GM19455 (cell line): ENCODE results near the gene PKD1.
"Not testable (repeated sequence)": the region's sequence is repeated elsewhere in the genome, so short reads cannot be mapped to it uniquely, and the experiment has no call there.

Source experiments
- ATAC-seq: cut with Tn5 transposase; IDR thresholded peaks from one replicate; pipeline ENCODE4 v1.9.1; 2021; ENCODE audit not compliant: unreplicated experiment

The PKD1 gene

DNA sequence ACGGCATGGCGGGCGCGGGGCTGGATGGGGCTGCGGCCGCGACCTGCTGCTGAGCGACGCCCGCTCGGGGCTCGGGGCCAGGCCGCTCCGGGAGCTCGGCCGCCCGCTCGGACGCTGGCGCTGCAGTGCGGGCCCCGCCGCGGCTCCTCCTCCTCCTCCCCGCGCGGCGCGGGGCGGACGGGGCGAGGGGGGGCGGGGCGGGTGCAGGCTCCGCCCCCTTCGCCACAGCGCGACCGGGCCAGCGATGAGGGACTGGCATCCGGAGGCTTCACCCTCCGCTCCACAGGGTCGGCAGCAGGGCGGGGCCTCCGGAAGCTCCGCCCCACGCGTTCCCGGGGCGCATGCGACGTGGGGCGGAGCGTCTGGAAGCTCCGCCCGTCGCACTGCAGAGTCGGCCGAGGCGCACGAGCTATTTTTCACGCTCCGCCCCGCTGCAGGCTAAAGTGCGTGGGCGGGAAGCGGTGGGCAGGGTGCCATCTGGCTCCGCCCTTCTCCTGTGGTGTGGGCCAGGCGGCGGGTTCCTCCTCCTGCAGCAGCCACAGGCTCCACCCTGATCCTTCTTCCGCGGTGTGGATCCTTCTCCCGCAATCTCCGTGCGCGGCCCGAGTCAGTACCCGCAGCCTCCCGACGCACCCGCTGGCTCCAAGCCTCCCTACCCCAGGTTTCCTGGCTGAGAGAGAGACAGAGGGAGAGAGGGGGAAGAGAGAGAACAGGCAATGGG lies at the start of gene PKD1:
Gene PKD1, minus strand, starts transcription at position 129 of the 721 bp plus-strand sequence. CDS start 209 bp downstream, outside the sequence.
- not testable (repeated sequence) for ATAC-seq

DNA sequence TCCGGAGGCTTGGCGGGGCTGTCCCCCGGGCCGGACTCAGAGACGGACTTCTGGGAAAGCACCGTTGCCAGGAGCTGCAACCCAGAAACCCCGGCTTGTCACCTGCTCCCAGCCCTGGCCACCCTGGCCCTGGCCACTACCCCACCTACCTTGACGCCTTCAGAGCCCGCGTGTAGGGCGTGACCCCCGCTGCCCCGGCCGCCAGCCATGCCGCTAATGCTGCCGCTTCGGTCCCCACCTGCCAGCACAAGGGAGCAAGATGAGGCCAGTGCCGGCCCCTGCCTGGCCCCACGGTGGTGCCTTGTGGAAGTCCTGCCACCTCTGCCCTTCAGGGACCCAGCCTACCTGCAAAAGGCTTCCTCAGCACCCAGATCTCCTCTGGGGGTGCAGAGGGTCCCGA lies 49.3 kb upstream of the PKD1 start:
- no peak for ATAC-seq

- no peak for ATAC-seq
Measured at GRCh38 chr16:2184346-2184745, 48.6 kb upstream of the PKD1 start.

- no peak for ATAC-seq
Measured at GRCh38 chr16:2183671-2184070, 48.0 kb upstream of the PKD1 start.

DNA sequence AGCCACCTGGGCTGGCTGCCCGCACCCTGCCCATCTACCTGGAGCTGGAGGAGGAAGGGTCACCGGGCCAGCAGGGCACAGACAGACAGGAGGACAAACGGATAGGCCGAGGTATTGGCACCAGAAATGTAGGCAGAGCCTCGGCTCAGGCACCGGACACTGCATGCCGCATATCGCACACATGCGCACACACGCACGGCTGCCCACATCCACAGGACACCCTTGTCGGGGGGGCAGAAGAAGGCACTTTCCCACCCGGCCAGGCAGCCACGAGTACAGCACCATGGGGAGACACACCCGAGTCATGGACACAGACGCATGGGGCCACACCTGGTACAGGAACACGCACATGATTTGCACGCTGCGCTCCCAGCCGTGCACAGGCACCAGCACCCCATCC lies 46.3 kb upstream of the PKD1 start:
- ATAC-seq = no peak

DNA sequence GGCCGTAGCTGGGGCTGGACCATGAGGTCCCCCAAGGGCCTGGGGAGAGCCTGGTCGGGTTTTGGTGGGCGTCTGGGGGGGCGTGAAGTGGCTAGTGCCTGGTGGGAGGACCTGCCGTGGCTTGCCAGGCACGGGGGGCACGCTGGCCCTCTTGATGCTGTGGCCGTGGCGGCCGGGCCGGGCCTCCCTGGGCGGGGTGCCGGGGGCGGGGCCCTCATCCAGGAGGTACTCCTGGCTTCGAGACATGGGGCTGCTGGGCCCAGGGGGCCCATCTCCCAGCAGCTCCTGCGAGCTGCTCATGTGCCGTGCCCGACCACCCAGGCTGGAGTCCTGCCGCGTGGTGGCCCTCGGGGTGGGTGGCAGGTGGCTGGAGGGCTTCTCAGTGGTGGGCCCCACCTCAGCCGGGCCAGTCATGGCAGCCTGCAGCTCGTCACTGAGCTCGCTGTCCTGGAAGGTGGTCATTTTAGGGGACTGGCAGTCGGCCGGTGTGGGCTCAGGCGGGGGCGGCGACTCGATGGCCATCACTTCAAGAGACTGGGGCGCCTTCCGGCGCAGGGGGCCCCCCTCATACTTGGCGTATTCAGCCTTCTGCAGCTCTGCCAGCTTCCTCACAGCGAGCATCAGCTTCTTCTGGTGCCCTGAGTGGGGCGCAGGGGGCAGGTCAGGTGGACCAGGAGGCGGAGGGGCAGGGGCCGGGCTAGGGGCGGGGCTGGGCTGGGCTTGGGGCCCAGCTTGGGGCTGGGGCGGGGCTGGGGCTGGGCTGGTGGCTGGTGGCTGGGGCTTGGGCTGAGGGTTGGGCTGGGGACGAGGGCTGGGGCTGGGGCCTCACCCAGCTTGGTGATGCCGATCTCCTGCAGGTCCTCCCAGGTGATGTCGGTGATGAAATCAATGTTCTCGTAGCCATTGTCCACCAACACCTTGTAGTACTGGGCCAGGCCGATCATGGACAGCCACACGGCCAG lies 45.5 kb upstream of the PKD1 start:
- ATAC-seq = no peak

DNA sequence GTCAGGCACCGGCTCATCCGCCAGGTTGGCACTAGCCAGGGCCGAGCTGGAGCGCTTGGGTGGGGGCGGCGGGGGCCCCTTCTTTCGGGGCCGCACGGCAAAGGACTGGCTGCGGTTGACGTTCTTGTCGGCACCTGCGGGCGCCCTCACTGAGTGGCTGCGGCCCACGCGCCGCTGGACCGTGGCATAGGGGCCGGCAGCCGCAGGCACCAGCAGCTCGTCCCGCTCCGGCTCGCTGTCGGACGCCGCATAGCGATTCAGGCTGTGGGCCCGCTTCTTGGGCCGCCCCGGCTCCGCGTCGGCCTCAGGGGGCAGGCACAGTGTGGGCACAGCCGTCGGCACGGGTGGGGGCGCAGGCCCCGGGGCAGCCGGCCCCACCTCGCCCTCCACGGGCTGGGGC lies 44.8 kb upstream of the PKD1 start:
- no peak for ATAC-seq

GRCh38 chr16:2179576-2179975 lies 43.9 kb upstream of the PKD1 start:
- no peak for ATAC-seq

DNA sequence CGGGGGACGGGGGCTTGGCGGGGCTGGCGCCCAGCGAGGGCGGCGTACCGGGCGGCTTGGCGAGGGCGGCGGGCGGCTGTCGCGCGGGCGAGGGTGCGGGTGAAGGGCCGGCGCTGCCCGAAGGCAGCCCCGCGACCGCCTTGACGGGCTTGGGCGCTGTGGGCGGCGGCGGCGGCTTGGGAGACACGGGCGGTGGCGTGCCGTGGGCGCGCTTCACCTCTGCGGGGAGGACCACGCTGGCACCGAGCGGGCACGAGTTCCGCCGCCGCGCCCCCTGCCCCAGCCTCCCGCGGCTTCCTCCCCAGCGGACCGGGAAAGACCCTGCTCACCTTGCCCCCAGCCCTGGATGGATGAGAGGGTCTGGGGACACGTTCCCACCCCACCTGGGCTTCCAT lies 43.4 kb upstream of the PKD1 start:
- no peak for ATAC-seq

DNA sequence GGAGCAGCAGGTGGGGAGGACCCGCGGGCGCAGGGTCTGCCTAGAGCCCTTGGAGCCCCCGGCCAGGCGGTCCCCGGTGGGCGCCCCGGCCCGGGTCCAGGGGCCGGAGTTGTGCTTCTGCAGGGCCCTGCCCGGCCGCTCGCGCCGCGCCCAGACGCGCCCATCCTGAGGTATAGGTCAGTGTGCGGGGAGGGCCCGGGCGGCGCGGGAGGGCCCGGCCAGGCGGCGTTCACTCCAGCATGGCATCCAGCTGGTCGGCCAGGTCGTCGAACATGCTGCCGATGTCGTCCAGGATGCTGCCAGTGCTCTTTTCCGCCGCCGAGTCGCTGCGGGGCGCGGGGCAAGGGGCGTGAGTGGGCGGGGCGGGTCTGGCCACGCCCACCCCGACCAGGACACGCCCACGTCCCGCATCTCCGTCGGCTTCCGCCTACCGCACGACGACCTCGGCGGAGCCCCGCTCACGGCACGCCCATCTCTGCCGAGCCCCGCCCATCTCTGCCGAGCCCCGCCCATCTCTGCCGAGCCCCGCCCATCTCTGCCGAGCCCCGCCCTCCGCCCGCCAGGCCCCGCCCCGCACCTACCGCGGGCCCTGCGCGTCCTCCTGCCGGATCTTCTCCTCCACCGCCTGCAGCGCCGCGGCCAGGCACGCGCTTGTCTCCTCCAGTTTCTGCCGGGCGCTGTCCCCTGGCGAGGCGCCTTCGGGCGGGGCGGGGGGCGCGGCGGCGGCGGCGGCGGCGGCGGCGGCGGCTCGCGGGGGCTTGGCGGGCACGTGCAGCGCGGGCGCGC lies 42.8 kb upstream of the PKD1 start:
- no peak for ATAC-seq

GRCh38 chr16:2177561-2177960 lies 41.9 kb upstream of the PKD1 start:
- no peak for ATAC-seq

GRCh38 chr16:2177101-2177500 lies 41.4 kb upstream of the PKD1 start:
- no peak for ATAC-seq

- no peak for ATAC-seq
Measured at GRCh38 chr16:2176047-2176446, 40.3 kb upstream of the PKD1 start.

GRCh38 chr16:2175454-2175853 lies 39.8 kb upstream of the PKD1 start:
- no peak for ATAC-seq

DNA sequence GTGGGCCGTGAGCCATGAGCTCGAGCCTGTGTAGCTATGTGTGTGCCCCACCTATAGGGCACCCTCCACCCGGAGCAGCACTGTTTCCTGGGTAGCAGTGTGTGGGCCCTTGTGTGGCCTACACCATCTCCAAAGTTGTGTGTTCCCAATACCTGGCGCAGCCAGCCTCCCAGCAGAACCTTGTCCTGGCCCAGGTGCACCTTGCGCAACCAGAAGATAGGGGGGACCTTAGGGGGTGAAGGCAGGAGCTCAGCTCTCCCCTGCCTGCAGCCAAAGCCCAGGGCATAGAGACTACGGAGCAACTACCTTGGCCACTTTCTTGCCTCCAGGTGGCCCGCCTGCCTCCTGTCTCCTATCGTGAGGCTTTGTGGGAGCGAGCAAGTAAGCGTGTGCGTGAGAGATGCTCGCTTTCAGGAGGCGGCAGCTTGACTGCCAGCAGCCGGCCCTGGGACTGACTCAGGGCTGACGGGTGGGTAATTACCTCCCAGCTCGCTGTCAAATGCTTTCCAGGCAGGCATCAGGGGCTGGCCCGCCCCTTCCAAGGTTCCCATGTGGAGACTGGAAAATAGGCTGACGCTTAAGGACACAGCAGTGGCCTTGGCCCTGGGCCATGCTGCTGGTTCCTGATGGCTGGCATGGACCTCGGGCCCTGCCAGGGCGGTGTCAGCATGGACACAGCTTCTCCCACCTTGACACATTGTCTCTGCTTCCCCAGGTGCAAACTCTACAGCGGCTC lies 38.9 kb upstream of the PKD1 start:
- no peak for ATAC-seq

- no peak for ATAC-seq
Measured at GRCh38 chr16:2173916-2174315, 38.2 kb upstream of the PKD1 start.

GRCh38 chr16:2173366-2173765 lies 37.7 kb upstream of the PKD1 start:
- no peak for ATAC-seq

GRCh38 chr16:2172688-2173335 lies 37.1 kb upstream of the PKD1 start:
- ATAC-seq = no peak

DNA sequence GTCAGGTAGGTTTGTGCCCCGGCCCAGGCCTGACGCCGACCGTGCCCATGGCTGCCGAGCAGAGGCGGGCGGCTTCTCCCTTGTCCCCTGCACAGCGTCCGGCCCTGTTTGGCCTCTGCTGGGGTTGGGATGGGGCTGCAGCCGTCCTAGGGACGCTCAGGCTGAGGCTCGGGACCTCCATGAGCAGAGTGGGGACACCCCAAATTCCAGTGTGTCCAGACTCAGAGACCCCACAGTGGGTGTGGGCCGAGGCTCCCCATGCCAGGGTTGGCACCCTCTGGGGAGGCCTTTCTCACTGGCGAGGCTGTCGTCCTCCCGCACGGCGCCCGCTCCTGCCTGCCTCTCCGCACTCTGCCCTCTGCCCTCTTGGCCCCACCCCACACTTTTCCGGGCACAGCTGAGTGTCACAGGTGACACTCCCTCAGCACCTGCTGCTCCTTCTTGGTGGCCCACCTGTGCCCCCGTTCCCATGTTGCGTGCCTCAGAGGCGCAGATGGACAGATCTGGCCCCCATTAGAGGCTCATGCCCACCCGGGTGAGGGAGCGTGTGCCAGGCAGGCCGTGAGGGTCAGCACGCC lies 36.0 kb upstream of the PKD1 start:
- no peak for ATAC-seq
